Lower leg skin (tissue), 3 donors: ENCODE data around the gene UBIAD1.

ENCODE experiments used
- POLR2A ChIP-seq, 2 donors: fragments of 450-650 bp; IDR thresholded peaks; one replicate each; pipeline ENCODE4 v1.6.1; 2016 to 2017; ENCODE audit warnings: antibody characterized with exemption in 2 of 2, mild to moderate bottlenecking in 1 of 2, moderate library complexity in 1 of 2
- TF ChIP-seq, protein P1 (sequence below), 3 donors: fragments of 450-650 bp; IDR thresholded peaks; one replicate each; pipeline ENCODE4 v1.5.1; 2016; ENCODE audit warnings: antibody characterized with exemption in 3 of 3, mild to moderate bottlenecking in 3 of 3, moderate library complexity in 2 of 3

DNA sequence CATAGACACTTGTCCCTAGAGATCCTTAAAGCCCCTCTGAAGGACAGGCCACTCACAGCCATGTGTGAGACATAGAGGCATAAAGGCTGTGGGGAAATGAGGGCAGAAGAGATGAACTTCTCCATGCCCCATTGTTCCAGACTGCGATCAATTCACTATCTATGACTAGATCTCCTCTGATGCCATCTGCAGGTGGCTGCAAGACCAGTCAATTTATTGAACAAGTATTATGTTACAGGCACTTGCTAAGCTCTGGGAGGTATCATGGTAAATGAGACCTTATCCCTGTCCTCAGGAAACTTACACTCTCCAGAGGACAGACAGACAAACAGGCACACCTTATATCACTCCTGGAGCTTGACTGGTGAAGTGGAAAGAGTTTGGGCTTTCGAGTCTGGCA lies 22.9 kb downstream of the UBIAD1 start:
- TF ChIP-seq, protein P1, sequence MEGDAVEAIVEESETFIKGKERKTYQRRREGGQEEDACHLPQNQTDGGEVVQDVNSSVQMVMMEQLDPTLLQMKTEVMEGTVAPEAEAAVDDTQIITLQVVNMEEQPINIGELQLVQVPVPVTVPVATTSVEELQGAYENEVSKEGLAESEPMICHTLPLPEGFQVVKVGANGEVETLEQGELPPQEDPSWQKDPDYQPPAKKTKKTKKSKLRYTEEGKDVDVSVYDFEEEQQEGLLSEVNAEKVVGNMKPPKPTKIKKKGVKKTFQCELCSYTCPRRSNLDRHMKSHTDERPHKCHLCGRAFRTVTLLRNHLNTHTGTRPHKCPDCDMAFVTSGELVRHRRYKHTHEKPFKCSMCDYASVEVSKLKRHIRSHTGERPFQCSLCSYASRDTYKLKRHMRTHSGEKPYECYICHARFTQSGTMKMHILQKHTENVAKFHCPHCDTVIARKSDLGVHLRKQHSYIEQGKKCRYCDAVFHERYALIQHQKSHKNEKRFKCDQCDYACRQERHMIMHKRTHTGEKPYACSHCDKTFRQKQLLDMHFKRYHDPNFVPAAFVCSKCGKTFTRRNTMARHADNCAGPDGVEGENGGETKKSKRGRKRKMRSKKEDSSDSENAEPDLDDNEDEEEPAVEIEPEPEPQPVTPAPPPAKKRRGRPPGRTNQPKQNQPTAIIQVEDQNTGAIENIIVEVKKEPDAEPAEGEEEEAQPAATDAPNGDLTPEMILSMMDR (IDR thresholded peaks at IDR 0.05): no peak
- TF ChIP-seq POLR2A (IDR thresholded peaks at IDR 0.05): no peak
